H1 (cell line): ENCODE data around the gene CACNA2D4. TPM values are rescaled to one million over a fixed set of nuclear protein-coding genes. Genes with fewer than 3 reads are reported as not detected.

Experiments used
- CTCF ChIA-PET: fragments of 300-600 bp; sonication (Branson Sonifier 250); formaldehyde crosslinking; loops from one replicate; lab custom pipeline; 2021; ENCODE audit not compliant: partially characterized antibody; lab: Charles Lee
- POLR2A ChIA-PET: fragments of 300-600 bp; sonication (Branson Sonifier 250); formaldehyde crosslinking; loops from one replicate; lab custom pipeline; 2021; ENCODE audit warnings: inconsistent platforms; ENCODE audit not compliant: partially characterized antibody; lab: Charles Lee
- DNase-seq, 2 experiments: peaks; one replicate each; pipeline versions ENCODE4 v3.0.0 to v3.0.0-alpha.2; 2010 to 2022; ENCODE audit warnings: low spot score in 2 of 2, low read depth in 1 of 2, mixed read lengths in 1 of 2
- FAIRE-seq: peaks from 2 replicates; lab custom pipeline; 2011; peaks lifted over from hg19 to GRCh38; lab: Jason Lieb, UNC
- H2AFZ ChIP-seq: 2 replicates; pipeline ENCODE4 v1.8.1; 2012; ENCODE audit warnings: low read length, inconsistent platforms
- H2AK5ac ChIP-seq: 2 replicates; pipeline ENCODE4 v1.6.1; 2013; ENCODE audit warnings: low read depth, low read length
- H2BK120ac ChIP-seq: replicated peaks from 2 replicates; pipeline ENCODE3; 2013; ENCODE audit warnings: low read depth, low read length, inconsistent platforms
- H2BK12ac ChIP-seq: 2 replicates; pipeline ENCODE4 v1.6.1; 2013; ENCODE audit warnings: low read depth, low read length
- H2BK15ac ChIP-seq: 2 replicates; pipeline ENCODE4 v1.6.1; 2013; ENCODE audit warnings: low read length
- H2BK20ac ChIP-seq: 2 replicates; pipeline ENCODE4 v1.6.1; 2013; ENCODE audit warnings: low read length
- H2BK5ac ChIP-seq: 2 replicates; pipeline ENCODE4 v1.6.1; 2013; ENCODE audit warnings: low read depth, low read length
- H3K14ac ChIP-seq: 2 replicates; pipeline ENCODE4 v1.6.1; 2013; ENCODE audit warnings: inconsistent platforms; ENCODE audit not compliant: insufficient read length
- H3K18ac ChIP-seq: 2 replicates; pipeline ENCODE4 v1.6.1; 2013; ENCODE audit warnings: low read length; ENCODE audit errors: extremely low read depth
- H3K23ac ChIP-seq: 2 replicates; pipeline ENCODE4 v1.6.1; 2013; ENCODE audit warnings: inconsistent platforms; ENCODE audit not compliant: insufficient read length
- H3K23me2 ChIP-seq: 2 replicates; pipeline ENCODE4 v1.6.1; 2013; ENCODE audit warnings: low read depth, low read length
- H3K27ac ChIP-seq: 2 replicates; pipeline ENCODE4 v1.6.1; 2011; ENCODE audit warnings: low read depth, low read length, inconsistent platforms
- H3K27me3 ChIP-seq, 4 experiments: replicated peaks in 1 of 4; 1 replicate in 1 of 4; 2 replicates in 3 of 4; pipeline versions ENCODE4 v1.6.1 to v1.8.1; 2011 to 2013; ENCODE audit warnings: low read length in 3 of 4, mild to moderate bottlenecking in 3 of 4, inconsistent platforms in 2 of 4, mixed read lengths in 2 of 4, moderate library complexity in 1 of 4; ENCODE audit not compliant: control insufficient read depth in 3 of 4, insufficient read depth in 3 of 4; ENCODE audit errors: extremely low read depth in 1 of 4
- H3K36me3 ChIP-seq, 4 experiments: 2 replicates each; pipeline versions ENCODE4 v1.6.1 to v1.8.1; 2011 to 2013; ENCODE audit warnings: mild to moderate bottlenecking in 4 of 4, low read length in 3 of 4, moderate library complexity in 2 of 4, control low read depth in 1 of 4, inconsistent platforms in 1 of 4; ENCODE audit not compliant: insufficient read depth in 4 of 4, control insufficient read depth in 2 of 4
- H3K4ac ChIP-seq: replicated peaks from 2 replicates; pipeline ENCODE3; 2013; ENCODE audit warnings: low read length, low read depth, mixed read lengths, inconsistent platforms; ENCODE audit not compliant: insufficient read length
- H3K4me1 ChIP-seq, 4 experiments: replicated peaks in 1 of 4; 1 replicate in 1 of 4; 2 replicates in 3 of 4; pipeline versions ENCODE4 v1.6.1 to v1.8.1; 2011 to 2013; ENCODE audit warnings: low read length in 3 of 4, inconsistent platforms in 2 of 4, mixed read lengths in 1 of 4; ENCODE audit not compliant: insufficient read depth in 4 of 4, control insufficient read depth in 3 of 4
- H3K4me2 ChIP-seq, 2 experiments: 2 replicates each; pipeline versions ENCODE4 v1.6.1 to v1.8.1; 2011 to 2013; ENCODE audit warnings: low read depth in 2 of 2, low read length in 2 of 2, control low read depth in 1 of 2, inconsistent platforms in 1 of 2, mild to moderate bottlenecking in 1 of 2; ENCODE audit not compliant: insufficient read depth in 1 of 2
- H3K4me3 ChIP-seq, 4 experiments: fragments of 200-600, 300-600 bp in 1 of 4; sonication (generic), shearing (Covaris generic), sonication (Bioruptor Twin) in 1 of 4; 2 replicates each; pipeline versions ENCODE4 v1.5.1 to v1.8.1; 2011 to 2016; ENCODE audit warnings: low read length in 4 of 4, low read depth in 3 of 4, control low read depth in 2 of 4, inconsistent platforms in 2 of 4, mild to moderate bottlenecking in 2 of 4, mixed read lengths in 1 of 4, moderate library complexity in 1 of 4; ENCODE audit not compliant: insufficient read depth in 2 of 4; ENCODE audit errors: extremely low read depth in 1 of 4
- H3K56ac ChIP-seq: replicated peaks from 2 replicates; pipeline ENCODE3; 2013; ENCODE audit warnings: low read depth, mild to moderate bottlenecking, mixed read lengths, low read length, inconsistent platforms; ENCODE audit not compliant: insufficient read length
- H3K79me1 ChIP-seq: 2 replicates; pipeline ENCODE4 v1.6.1; 2013; ENCODE audit warnings: low read depth, low read length, control low read depth
- H3K79me2 ChIP-seq, 2 experiments: 2 replicates each; pipeline versions ENCODE4 v1.6.1 to v1.8.1; 2012 to 2013; ENCODE audit warnings: low read length in 2 of 2, mild to moderate bottlenecking in 2 of 2, inconsistent platforms in 1 of 2; ENCODE audit not compliant: insufficient read depth in 2 of 2, control insufficient read depth in 1 of 2
- H3K9ac ChIP-seq, 4 experiments: replicated peaks in 1 of 4; 1 replicate in 1 of 4; 2 replicates in 3 of 4; pipeline versions ENCODE4 v1.6.1 to v1.8.1; 2011 to 2013; ENCODE audit warnings: low read depth in 3 of 4, low read length in 3 of 4, control low read depth in 2 of 4, mild to moderate bottlenecking in 2 of 4, moderate library complexity in 2 of 4, inconsistent platforms in 1 of 4; ENCODE audit errors: extremely low read depth in 1 of 4
- H3K9me3 ChIP-seq, 2 experiments: 2 replicates each; pipeline versions ENCODE4 v1.6.1 to v1.8.1; 2012 to 2013; ENCODE audit warnings: mild to moderate bottlenecking in 2 of 2, moderate library complexity in 2 of 2, control low read depth in 1 of 2, inconsistent platforms in 1 of 2, low read depth in 1 of 2, low read length in 1 of 2, mixed read lengths in 1 of 2; ENCODE audit not compliant: insufficient read depth in 2 of 2
- H4K20me1 ChIP-seq, 2 experiments: replicated peaks in 1 of 2; 2 replicates each; pipeline versions ENCODE3 to v1.8.1; 2011 to 2013; ENCODE audit warnings: inconsistent platforms in 2 of 2, low read length in 2 of 2, mild to moderate bottlenecking in 1 of 2; ENCODE audit not compliant: insufficient read depth in 2 of 2, control insufficient read depth in 1 of 2
- H4K5ac ChIP-seq: 2 replicates; pipeline ENCODE4 v1.6.1; 2013; ENCODE audit warnings: low read length, low read depth, mixed read lengths, inconsistent platforms; ENCODE audit not compliant: insufficient read length
- H4K8ac ChIP-seq: 2 replicates; pipeline ENCODE4 v1.8.0; 2013; ENCODE audit warnings: mild to moderate bottlenecking, moderate library complexity, low read length, inconsistent platforms; ENCODE audit not compliant: insufficient read depth; ENCODE audit errors: extremely low read depth
- H4K91ac ChIP-seq: replicated peaks from 2 replicates; pipeline ENCODE3; 2013; ENCODE audit warnings: low read length, mixed read lengths, inconsistent platforms; ENCODE audit not compliant: insufficient read length
- ATF2 ChIP-seq: IDR thresholded peaks from 2 replicates; pipeline ENCODE4 v1.6.1; 2012; ENCODE audit warnings: low read length, inconsistent platforms
- CHD2 ChIP-seq: IDR thresholded peaks from 2 replicates; pipeline ENCODE4 v1.6.1; 2012; ENCODE audit warnings: low read length, improper control_type of control experiment
- TEAD4 ChIP-seq: IDR thresholded peaks from 2 replicates; pipeline ENCODE4 v1.6.1; 2012; ENCODE audit warnings: low read depth, low read length, inconsistent platforms, mixed read lengths
- WGBS, 2 experiments: shearing (Covaris generic) in 1 of 2; methylation state at CpG; one replicate each; pipeline versions ENCODE4 v1.1.6 to v1.1.7; 2013 to 2015; ENCODE audit warnings: low lambda C conversion rate in 2 of 2, mixed read lengths in 2 of 2, inconsistent platforms in 1 of 2, low coverage in 1 of 2, missing lambda C conversion rate in 1 of 2; ENCODE audit not compliant: insufficient replicate concordance in 2 of 2, insufficient coverage in 1 of 2, insufficient read length in 1 of 2; ENCODE audit errors: extremely low coverage in 1 of 2, missing lambda C conversion rate in 1 of 2; 5-methylcytosine and 5-hydroxymethylcytosine counted together
- polyA plus RNA-seq, 7 experiments: library from polyadenylated mRNA; depleted of rRNA in 3 of 7; stranded (reverse) in 5 of 7; unstranded in 2 of 7; fragments of >200 nt in 5 of 7; fragments of 200-250 nt in 2 of 7; gene quantifications; 1 replicate in 5 of 7; 2 replicates in 1 of 7; 4 replicates in 1 of 7; pipeline versions ENCODE4 v1.2.1 to v1.2.3, GENCODE V29; 2011 to 2013; ENCODE audit warnings: missing spikeins in 2 of 7, mixed read lengths in 2 of 7
- total RNA-seq: library from RNA; stranded (reverse); fragmentation: NEBNext Ultra II Directional; extraction: Animal tissue kit (Norgen Biotek cat#: 25700); gene quantifications from 2 replicates; pipeline ENCODE4 v1.2.1, GENCODE V29; 2021

CACNA2D4 gene
- total and polyA plus RNA-seq, 2 of the 8 experiments (the other 6 are each of a cell fraction or from before 2014, with no cell fraction given) = 0.44 to 0.88 TPM

- CTCF ChIA-PET = interaction anchor here (0.8 to 2.8 kb wide), 5 partner anchors 13 to 124 kb away, joined by 3 to 18 read pairs (median 4); no protein-coding TSS in a partner anchor
- H3K27ac ChIP-seq = no peak overlapping the region
- peaks cover 0 to 3% of the 10 kb centered on the region in 2 experiments; a peak in 2 of 4 replicates for H3K9me3 ChIP-seq
- no peaks in the 10 kb centered on the region for H3K36me3 ChIP-seq
- H4K5ac ChIP-seq = no peak overlapping the region
- peaks cover 8 to 22% (median 21%) of the 10 kb centered on the region in 4 experiments for H3K27me3 ChIP-seq
- peak overlapping the region; percentile 16; the same call in 1 of the 2 replicates for H4K8ac ChIP-seq
- no peak overlapping the region; the same call in 1 of the 2 replicates for H2BK5ac ChIP-seq
- H3K18ac ChIP-seq = no peak overlapping the region
- no peak overlapping the region for H2BK15ac ChIP-seq
- H2BK20ac ChIP-seq = no peak overlapping the region
- no peak overlapping the region for H3K4me3 ChIP-seq
- TF ChIP-seq ATF2 = no peak
- no peak for TF ChIP-seq CHD2
- TF ChIP-seq TEAD4 = no peak
- TF ChIP-seq, all 59 proteins: peak for 0
- WGBS, 2 experiments = 89% methylated on average over 21 of the region's 21 CpGs; no CpG with 5 or more reads in 1 of the 2 experiments
- DNase-seq (no peak), FAIRE-seq (no peak)
- Histone ChIP-seq H3K23me2 (no peaks in the 10 kb centered on the region; the same call in 1 of the 2 replicates), H2AFZ (no peak overlapping the region), H3K23ac (no peak overlapping the region), H2BK120ac (no peak overlapping the region), H3K79me2 (no peaks in the 10 kb centered on the region), H3K4me1 (peaks cover 0 to 12% (median 3%) of the 10 kb centered on the region in 4 experiments; a peak in 5 of 7 replicates), H3K4ac (no peak overlapping the region), H2AK5ac (no peak overlapping the region; the same call in 1 of the 2 replicates), H3K14ac (no peak overlapping the region), H4K20me1 (no peaks in the 10 kb centered on the region), H3K4me2 (no peak overlapping the region), H4K91ac (peak overlapping the region; percentile 72), H3K56ac (no peak overlapping the region), H3K79me1 (no peaks in the 10 kb centered on the region), H2BK12ac (peak overlapping the region; percentile 72; the same call in 1 of the 2 replicates), H3K9ac (peak overlapping the region in 1 of 4 experiments; percentile 7; a peak in 1 of 7 replicates)
- POLR2A ChIA-PET = interaction anchor here (0.6 kb wide), 2 partner anchors 92 to 604 kb away, joined by 3 read pairs; no protein-coding TSS in a partner anchor
These were observed 102.4 kb downstream of the CACNA2D4 start for GRCh38 chr12:1815814-1816729.
